ENCODE results near the gene SLC25A21.

- TF ChIP-seq, protein P1, sequence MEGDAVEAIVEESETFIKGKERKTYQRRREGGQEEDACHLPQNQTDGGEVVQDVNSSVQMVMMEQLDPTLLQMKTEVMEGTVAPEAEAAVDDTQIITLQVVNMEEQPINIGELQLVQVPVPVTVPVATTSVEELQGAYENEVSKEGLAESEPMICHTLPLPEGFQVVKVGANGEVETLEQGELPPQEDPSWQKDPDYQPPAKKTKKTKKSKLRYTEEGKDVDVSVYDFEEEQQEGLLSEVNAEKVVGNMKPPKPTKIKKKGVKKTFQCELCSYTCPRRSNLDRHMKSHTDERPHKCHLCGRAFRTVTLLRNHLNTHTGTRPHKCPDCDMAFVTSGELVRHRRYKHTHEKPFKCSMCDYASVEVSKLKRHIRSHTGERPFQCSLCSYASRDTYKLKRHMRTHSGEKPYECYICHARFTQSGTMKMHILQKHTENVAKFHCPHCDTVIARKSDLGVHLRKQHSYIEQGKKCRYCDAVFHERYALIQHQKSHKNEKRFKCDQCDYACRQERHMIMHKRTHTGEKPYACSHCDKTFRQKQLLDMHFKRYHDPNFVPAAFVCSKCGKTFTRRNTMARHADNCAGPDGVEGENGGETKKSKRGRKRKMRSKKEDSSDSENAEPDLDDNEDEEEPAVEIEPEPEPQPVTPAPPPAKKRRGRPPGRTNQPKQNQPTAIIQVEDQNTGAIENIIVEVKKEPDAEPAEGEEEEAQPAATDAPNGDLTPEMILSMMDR (IDR thresholded peaks at IDR 0.05), result no peak
- TF ChIP-seq POLR2A (IDR thresholded peaks at IDR 0.05) (no peak), EP300 (IDR thresholded peaks at IDR 0.05) (no peak)
These were observed 90.0 kb downstream of the SLC25A21 start for GRCh38 chr14:37082449-37082848.
